Mesothelial cell of epicardium (in vitro differentiated cells): Measurements from ENCODE around the gene WDFY2. TPM values are rescaled to one million over a fixed set of nuclear protein-coding genes. Genes with fewer than 3 reads are reported as not detected.
"Not testable (repeated sequence)": the region's sequence is repeated elsewhere in the genome, so short reads cannot be mapped to it uniquely, and the experiment has no call there.

ENCODE experiments used
- DNase-seq, 2 experiments: peaks; one replicate each; pipeline ENCODE4 v3.0.0; 2021; ENCODE audit warnings: low spot score in 2 of 2; ENCODE audit not compliant: unreplicated experiment in 2 of 2
- H3K27ac Mint-ChIP-seq: 2 replicates; pipeline ENCODE4 v1.8.0; 2021; ENCODE audit warnings: mixed read lengths
- H3K27me3 Mint-ChIP-seq: 2 replicates; pipeline ENCODE4 v1.8.0; 2021; ENCODE audit warnings: low read depth, mixed read lengths
- H3K36me3 Mint-ChIP-seq: 2 replicates; pipeline ENCODE4 v1.8.0; 2021; ENCODE audit warnings: mixed read lengths
- H3K4me1 Mint-ChIP-seq: 2 replicates; pipeline ENCODE4 v1.8.0; 2021; ENCODE audit warnings: mixed read lengths
- H3K4me3 Mint-ChIP-seq: 2 replicates; pipeline ENCODE4 v1.8.0; 2021; ENCODE audit warnings: mild to moderate bottlenecking, moderate library complexity, mixed read lengths
- H3K9me3 Mint-ChIP-seq: 2 replicates; pipeline ENCODE4 v1.8.0; 2021; ENCODE audit warnings: mixed read lengths
- total RNA-seq: library from RNA; stranded (reverse); gene quantifications from 3 replicates; pipeline ENCODE4 v1.2.1, GENCODE V29; 2021
- TF ChIP-seq, protein P1 (sequence below): fragments of 200-600 bp; sonication (generic); IDR thresholded peaks from one replicate; pipeline ENCODE4 v1.5.0; 2021; ENCODE audit warnings: antibody characterized with exemption; ENCODE audit not compliant: unreplicated experiment

Gene WDFY2
- total RNA-seq, 1 donor from 2014 or later = 12.1 TPM

DNA sequence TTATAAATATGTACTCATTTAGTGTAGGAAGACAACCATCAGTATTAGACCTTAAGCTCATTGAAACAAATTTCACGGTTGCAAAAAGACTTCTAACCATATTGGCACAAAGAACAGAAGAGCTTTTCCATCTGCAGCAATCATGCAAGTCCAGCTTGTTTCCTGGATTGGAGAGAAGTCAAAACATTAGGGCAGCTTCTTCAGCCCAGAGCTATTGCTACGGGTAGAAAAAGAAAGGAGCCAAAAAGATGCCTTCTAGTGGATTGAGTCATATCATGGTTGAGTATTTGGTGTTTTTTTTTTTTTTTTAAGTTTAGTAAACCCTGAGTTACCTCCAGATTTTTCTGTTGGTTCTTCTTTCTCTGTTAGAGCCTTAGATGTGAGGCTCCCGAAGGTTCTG, 99.8 kb downstream of the WDFY2 start:
- H3K9me3 Mint-ChIP-seq = no peaks in the 10 kb centered on the region
- TF ChIP-seq, protein P1, sequence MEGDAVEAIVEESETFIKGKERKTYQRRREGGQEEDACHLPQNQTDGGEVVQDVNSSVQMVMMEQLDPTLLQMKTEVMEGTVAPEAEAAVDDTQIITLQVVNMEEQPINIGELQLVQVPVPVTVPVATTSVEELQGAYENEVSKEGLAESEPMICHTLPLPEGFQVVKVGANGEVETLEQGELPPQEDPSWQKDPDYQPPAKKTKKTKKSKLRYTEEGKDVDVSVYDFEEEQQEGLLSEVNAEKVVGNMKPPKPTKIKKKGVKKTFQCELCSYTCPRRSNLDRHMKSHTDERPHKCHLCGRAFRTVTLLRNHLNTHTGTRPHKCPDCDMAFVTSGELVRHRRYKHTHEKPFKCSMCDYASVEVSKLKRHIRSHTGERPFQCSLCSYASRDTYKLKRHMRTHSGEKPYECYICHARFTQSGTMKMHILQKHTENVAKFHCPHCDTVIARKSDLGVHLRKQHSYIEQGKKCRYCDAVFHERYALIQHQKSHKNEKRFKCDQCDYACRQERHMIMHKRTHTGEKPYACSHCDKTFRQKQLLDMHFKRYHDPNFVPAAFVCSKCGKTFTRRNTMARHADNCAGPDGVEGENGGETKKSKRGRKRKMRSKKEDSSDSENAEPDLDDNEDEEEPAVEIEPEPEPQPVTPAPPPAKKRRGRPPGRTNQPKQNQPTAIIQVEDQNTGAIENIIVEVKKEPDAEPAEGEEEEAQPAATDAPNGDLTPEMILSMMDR = no peak
- H3K4me3 Mint-ChIP-seq = no peak overlapping the region
- DNase-seq = no peak
- H3K27ac Mint-ChIP-seq = no peak overlapping the region
- peaks cover 15% of the 10 kb centered on the region for H3K4me1 Mint-ChIP-seq
- no peaks in the 10 kb centered on the region for H3K27me3 Mint-ChIP-seq
- no peaks in the 10 kb centered on the region for H3K36me3 Mint-ChIP-seq

DNA sequence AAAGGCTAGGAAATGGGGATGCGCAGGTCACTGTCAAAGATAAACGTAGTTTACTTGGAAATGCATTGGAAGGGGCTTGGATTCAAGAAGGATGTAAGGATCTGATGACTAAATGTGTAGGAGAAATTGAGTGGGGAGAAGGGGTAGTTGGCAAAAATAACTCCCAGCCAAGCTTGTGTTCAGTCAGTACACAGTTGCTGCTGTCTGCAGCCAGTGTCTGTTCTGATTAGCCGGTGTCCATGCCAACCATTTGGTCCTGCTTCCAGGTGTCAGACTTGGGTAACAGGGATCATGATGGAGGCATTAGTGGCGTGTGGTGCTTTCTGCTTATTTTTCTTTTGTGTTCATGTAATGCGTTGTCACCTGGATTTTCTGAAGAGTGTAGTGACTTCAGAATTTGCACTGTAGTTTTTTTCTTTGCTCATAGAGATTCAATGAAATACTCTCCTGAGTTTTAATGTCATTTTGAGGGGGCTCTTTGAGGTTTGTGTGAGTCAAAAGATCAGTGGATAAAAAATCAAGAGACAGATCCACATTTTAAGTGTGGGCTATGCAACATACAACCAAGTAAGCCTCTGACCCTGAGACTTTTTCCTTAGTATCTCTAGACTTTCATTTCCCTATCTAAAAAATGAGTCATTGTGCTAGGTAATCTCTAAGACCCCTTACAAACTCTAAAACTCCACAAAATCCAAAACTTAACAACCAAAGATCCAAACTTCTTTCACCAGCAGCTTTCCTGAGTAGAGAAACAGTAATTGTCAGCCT, 103.9 kb downstream of the WDFY2 start:
- H3K27ac Mint-ChIP-seq = no peak overlapping the region
- no peaks in the 10 kb centered on the region for H3K36me3 Mint-ChIP-seq
- H3K27me3 Mint-ChIP-seq = no peaks in the 10 kb centered on the region
- peaks cover 7% of the 10 kb centered on the region for H3K4me1 Mint-ChIP-seq
- no peak overlapping the region for H3K4me3 Mint-ChIP-seq
- TF ChIP-seq, protein P1 = no peak
- no peaks in the 10 kb centered on the region for H3K9me3 Mint-ChIP-seq
- DNase-seq = no peak

DNA sequence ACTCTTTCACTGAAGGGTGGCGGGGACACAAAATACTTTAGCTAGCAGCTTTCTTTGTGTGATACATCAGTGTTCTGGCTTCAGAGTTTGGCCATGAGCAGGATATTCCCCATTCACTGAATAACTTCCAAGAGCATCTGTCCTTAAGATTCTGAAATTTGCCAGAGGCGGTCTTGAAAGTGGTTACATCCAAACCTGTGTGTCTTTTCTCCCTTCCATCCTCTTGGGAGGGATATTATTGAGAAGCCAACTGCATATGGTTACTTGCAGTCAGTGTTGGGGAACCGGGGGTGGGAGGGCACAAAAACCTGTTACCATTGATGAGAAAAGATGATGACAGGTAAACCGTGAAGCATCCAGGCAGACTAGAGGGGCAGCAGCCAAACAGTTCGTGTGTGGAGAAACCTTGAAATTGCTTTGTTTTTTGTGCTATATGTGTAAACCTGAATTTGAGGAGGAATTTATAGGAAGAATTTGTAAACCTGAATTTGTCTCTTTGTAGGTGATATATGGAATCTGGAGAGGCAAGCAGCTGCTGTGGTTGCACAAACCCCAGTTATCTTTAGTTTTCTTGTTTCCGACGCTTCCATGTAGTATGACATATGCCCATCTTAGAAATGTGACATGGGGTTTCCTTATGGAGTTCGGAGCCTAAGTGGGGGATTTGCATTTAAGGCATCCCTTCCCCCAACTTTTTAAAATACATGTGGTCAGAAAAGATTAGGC, 104.8 kb downstream of the WDFY2 start:
- no peak for DNase-seq
- Mint-ChIP-seq H3K27me3 (no peaks in the 10 kb centered on the region), H3K4me1 (peaks cover 7% of the 10 kb centered on the region), H3K36me3 (no peaks in the 10 kb centered on the region), H3K27ac (no peak overlapping the region), H3K4me3 (no peak overlapping the region), H3K9me3 (no peaks in the 10 kb centered on the region)
- TF ChIP-seq, protein P1 = no peak

DNA sequence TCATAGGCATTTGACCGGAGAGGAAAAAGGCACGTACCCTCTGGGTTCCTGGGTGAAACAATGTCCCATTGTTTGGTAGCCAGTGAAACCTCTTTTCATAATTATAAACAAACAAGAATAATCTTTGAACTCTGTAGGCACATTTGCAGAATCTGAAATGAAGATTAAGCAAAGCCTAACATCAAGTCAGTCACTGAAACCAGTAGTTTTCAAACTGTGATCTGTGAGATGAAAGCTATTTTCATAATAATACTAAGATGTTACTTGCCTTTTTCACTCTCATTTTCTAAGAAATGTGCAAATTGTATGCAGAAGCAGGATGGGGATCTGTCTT, 105.4 kb downstream of the WDFY2 start:
- DNase-seq = no peak
- H3K36me3 Mint-ChIP-seq = no peaks in the 10 kb centered on the region
- peaks cover 7% of the 10 kb centered on the region for H3K4me1 Mint-ChIP-seq
- H3K27ac Mint-ChIP-seq = no peak overlapping the region
- no peaks in the 10 kb centered on the region for H3K27me3 Mint-ChIP-seq
- H3K9me3 Mint-ChIP-seq = no peaks in the 10 kb centered on the region
- H3K4me3 Mint-ChIP-seq = no peak overlapping the region
- TF ChIP-seq, protein P1 = no peak

DNA sequence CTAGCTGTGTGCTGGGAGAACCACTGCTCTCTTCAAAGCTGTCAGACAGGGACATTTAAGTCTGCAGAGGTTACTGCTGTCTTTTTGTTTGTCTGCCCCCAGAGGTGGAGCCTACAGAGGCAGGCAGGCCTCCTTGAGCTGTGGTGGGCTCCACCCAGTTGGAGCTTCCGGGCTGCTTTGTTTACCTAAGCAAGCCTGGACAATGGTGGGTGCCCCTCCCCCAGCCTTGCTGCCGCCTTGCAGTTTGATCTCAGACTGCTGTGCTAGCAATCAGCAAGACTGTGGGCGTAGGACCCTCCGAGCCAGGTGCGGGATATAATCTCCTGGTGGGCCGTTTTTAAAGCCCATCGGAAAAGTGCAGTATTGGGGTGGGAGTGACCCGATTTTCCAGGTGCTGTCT, 111.4 kb downstream of the WDFY2 start:
- DNase-seq, H3K9me3 Mint-ChIP-seq, H3K36me3 Mint-ChIP-seq, H3K4me1 Mint-ChIP-seq, H3K27ac Mint-ChIP-seq, H3K27me3 Mint-ChIP-seq, H3K4me3 Mint-ChIP-seq: not testable (repeated sequence)

DNA sequence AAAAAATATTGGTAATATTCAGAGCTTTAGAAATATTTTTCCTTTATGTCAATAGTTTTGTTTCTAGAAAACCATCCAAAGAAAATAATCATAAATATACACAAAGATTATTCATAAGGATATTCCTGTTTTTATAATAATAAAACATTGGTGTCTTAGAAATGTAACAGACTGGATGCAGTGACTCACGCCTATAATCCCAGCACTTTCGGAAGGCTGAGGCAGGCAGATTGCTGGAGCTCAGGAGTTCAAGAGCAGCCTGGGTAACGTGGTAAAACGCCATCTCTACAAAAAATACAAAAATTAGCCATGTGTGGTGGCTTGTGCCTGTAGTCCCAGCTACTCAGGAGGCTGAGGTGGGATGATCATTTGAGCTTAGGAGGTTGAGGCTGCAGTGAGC, 112.9 kb downstream of the WDFY2 start:
- Mint-ChIP-seq H3K36me3 (no peaks in the 10 kb centered on the region), H3K9me3 (peaks cover 8% of the 10 kb centered on the region), H3K27me3 (no peaks in the 10 kb centered on the region), H3K4me1 (no peaks in the 10 kb centered on the region), H3K4me3 (no peak overlapping the region), H3K27ac (no peak overlapping the region)
- TF ChIP-seq, protein P1 = no peak
- no peak for DNase-seq
